Cardiac fibroblast (primary cell): ENCODE data around the gene SLC36A2.

ENCODE experiments used
- DNase-seq, 2 donors: peaks; one replicate each; pipeline versions ENCODE4 v3.0.0 to v3.0.0-alpha.2; 2010; ENCODE audit warnings: low read depth in 2 of 2
- H3K4me3 ChIP-seq, 2 donors: replicated peaks in 1 of 2; 1 replicate in 1 of 2; 2 replicates in 1 of 2; pipeline ENCODE4 v1.5.1; 2011; ENCODE audit warnings: low read depth in 2 of 2, low read length in 2 of 2, mild to moderate bottlenecking in 2 of 2, moderate library complexity in 1 of 2
- CTCF ChIP-seq: IDR thresholded peaks from one replicate; pipeline ENCODE4 v1.5.1; 2011; ENCODE audit warnings: low read depth, mild to moderate bottlenecking, low read length, inconsistent platforms

The SLC36A2 gene

DNA sequence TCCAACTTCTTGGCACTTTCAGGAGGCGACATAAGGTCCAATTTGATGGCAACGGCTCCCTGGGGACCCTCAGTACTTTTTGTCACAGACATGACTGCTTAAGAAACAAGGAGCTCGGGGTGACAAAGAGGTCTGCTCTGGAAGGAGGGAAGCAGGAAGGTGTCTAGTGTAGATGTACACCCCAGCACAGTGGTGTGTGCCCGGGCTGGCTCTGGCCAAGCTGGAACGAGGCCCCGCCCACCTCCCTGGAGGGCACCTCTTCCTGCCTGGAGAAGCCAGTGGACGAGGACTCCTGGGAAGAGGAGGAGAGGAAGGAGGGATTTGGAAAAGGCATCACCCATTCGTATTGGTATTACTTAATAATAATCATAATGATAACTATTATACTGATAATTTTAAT, at the start of gene SLC36A2:
SLC36A2 (minus strand) TSS at position 191 of the 400 bp plus-strand sequence; CDS start at position 92, 99 bp downstream.
- H3K4me3 ChIP-seq = no peak within 1 kb of the TSS
- TF ChIP-seq CTCF = no peak
- DNase-seq = no peak

DNA sequence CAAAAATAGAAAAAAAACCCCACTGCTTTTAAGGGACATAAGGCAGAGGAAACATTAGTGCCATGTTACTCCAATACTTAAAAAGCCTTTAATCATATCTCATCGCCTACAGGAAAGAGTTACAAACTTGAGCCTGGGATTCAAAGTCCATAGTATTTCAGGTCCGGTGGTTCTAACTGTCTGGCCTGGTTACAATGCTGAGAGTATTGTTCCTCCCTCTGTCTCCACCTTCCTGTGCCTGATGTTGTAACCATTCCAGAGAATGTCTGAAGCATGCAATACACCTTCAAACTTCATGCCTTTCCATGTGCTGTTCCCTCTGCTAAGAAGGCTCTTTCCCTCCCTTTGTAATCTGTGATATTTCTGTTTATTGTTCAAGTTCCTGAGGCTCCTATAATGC, 41.6 kb upstream of the SLC36A2 start:
- no peak overlapping the region for H3K4me3 ChIP-seq
- TF ChIP-seq CTCF = no peak
- no peak for DNase-seq

DNA sequence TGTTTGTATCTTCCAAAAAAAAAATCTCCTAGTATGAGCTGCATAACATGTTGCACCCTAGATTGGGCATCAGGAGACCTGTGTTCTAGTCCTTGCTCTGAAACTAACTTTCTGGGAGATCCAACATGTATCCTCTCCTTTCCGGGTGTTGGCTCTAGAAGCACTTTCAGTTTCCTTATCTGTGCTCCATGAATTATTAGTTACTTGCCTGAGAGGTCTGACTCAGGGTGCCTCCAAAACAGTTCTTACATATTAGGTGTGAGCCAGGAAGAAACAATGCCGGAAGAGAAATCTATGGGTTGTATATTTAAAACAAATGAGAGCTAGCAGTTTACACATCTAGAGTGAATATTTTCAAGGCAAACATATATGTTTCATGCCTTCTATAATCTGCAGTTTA, 36.7 kb upstream of the SLC36A2 start:
- TF ChIP-seq CTCF = no peak
- no peak overlapping the region for H3K4me3 ChIP-seq
- peak in 1 of 2 donors; percentile 31 for DNase-seq

GRCh38 chr5:151383011-151383410, 35.7 kb upstream of the SLC36A2 start:
- DNase-seq = no peak
- H3K4me3 ChIP-seq = no peak overlapping the region
- TF ChIP-seq CTCF = no peak

GRCh38 chr5:151382576-151382975, 35.2 kb upstream of the SLC36A2 start:
- no peak for DNase-seq
- no peak overlapping the region for H3K4me3 ChIP-seq

GRCh38 chr5:151381899-151382298, 34.5 kb upstream of the SLC36A2 start:
- no peak for DNase-seq
- no peak overlapping the region for H3K4me3 ChIP-seq
- TF ChIP-seq CTCF = no peak

More at GRCh38 chr5:151382576-151382975, 35.2 kb upstream of the SLC36A2 start:
- TF ChIP-seq CTCF = no peak

DNA sequence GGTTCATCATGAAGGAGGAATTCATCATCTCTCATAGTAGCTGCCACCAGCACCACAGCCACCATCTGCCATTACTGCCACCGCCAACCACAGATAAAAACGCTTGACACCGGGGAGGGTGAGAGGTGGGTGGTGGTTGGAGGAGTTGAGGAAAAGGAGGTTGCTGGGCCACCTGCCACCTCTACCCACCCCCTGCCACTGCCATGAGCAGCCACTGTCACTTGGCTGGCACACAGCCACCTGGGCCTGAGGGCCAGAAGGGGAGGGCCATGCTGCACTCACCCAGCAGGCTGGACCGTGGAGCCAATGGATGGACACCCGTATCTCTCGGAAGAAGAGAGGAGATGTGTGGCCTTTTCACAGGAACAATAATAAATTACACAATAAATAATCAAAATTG, 31.3 kb upstream of the SLC36A2 start:
- H3K4me3 ChIP-seq = no peak overlapping the region
- DNase-seq = no peak
- no peak for TF ChIP-seq CTCF
